AG04450 (cell line): ENCODE measurements around the gene FAM228B. TPM values are rescaled to one million over a fixed set of nuclear protein-coding genes. Genes with fewer than 3 reads are reported as not detected.

Experiments
- CTCF ChIA-PET: fragments of 300-600, 350-600 bp; formaldehyde crosslinking; extraction: SDS; loops from one replicate; lab custom pipeline; 2022; ENCODE audit warnings: antibody characterized with exemption, inconsistent platforms; lab: Charles Lee
- POLR2A ChIA-PET: fragments of 350-600 bp; formaldehyde crosslinking; extraction: SDS; loops from one replicate; lab custom pipeline; 2021; ENCODE audit warnings: antibody characterized with exemption, inconsistent platforms; lab: Yijun Ruan, JAX
- DNase-seq: peaks from one replicate; pipeline ENCODE4 v3.0.0-alpha.2; 2011; ENCODE audit warnings: low read depth, low spot score
- H3K27ac ChIP-seq: one replicate; pipeline ENCODE4 v1.5.1; 2012; ENCODE audit warnings: low read depth, low read length, control low read depth
- H3K27me3 ChIP-seq: one replicate; pipeline ENCODE4 v1.6.0; 2012; ENCODE audit warnings: low read length; ENCODE audit not compliant: control insufficient read depth, insufficient read depth
- H3K4me3 ChIP-seq: 2 replicates; pipeline ENCODE4 v1.5.1; 2011; ENCODE audit warnings: mild to moderate bottlenecking, low read depth, low read length, control low read depth
- H3K9me3 ChIP-seq: 2 replicates; pipeline ENCODE4 v1.5.1; 2012; ENCODE audit warnings: low read length; ENCODE audit not compliant: control insufficient read depth, insufficient read depth
- CTCF ChIP-seq: IDR thresholded peaks from 2 replicates; pipeline ENCODE4 v1.5.1; 2011; ENCODE audit warnings: low read depth, low read length, control low read depth, inconsistent platforms
- polyA plus RNA-seq: library from polyadenylated mRNA; depleted of rRNA; stranded (reverse); fragments of >200 nt; gene quantifications from 2 replicates; pipeline ENCODE4 v1.2.3, GENCODE V29; 2011

The FAM228B gene
- polyA plus RNA-seq, 1 experiment, result 7.6 TPM

DNA sequence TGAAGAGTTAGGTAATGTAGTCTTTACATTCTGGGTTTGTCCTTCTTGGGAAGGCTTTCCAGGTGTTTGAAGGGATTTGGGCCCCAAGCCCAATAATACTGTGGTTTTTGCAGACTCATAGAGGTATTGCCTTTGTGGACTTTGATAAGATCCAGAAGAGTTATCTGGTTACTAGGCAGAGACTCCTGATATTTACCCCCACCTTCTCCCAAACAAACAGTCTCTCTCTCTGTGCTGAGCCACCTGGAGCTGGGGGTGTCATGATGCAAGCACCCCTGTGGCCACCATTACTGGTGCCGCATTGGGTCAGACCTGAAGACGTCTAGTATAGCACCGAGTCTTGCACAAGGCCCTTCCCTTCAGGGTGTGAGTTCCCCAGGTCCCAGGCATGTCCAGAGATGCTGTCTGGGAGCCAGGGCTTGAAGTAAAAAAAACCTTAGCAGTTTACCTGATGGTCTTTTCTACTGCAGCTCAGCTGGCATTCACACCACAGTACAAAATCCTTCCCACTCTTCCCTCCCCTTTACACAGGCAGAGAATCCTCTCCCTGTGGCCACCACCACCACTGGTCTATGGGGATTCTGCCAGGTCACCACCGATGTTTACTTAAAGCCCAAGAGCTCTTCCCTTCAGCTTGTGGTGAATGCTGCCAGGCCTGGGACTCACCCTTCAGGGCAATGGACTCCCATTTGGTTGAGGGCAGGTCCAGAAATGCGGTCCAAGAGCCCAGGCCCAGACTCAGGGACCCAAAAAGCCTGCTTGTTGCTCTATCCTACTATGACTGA, 29.3 kb downstream of the FAM228B start:
- DNase-seq, result no peak
- H3K27ac ChIP-seq, result no peak overlapping the region
- peaks cover 5% of the 10 kb centered on the region; the same call in 1 of the 2 replicates for H3K9me3 ChIP-seq
- H3K27me3 ChIP-seq, result no peaks in the 10 kb centered on the region
- TF ChIP-seq CTCF, result no peak
- no peak overlapping the region for H3K4me3 ChIP-seq
- POLR2A ChIA-PET, result no interaction called here
- CTCF ChIA-PET, result no interaction called here

GRCh38 chr2:24153478-24153877, 30.2 kb downstream of the FAM228B start:
- no peak for DNase-seq
- Histone ChIP-seq H3K27ac (no peak overlapping the region), H3K9me3 (no peaks in the 10 kb centered on the region), H3K4me3 (no peak overlapping the region), H3K27me3 (no peaks in the 10 kb centered on the region)
- TF ChIP-seq CTCF, result no peak
- CTCF ChIA-PET, result no interaction called here
- POLR2A ChIA-PET, result no interaction called here

DNA sequence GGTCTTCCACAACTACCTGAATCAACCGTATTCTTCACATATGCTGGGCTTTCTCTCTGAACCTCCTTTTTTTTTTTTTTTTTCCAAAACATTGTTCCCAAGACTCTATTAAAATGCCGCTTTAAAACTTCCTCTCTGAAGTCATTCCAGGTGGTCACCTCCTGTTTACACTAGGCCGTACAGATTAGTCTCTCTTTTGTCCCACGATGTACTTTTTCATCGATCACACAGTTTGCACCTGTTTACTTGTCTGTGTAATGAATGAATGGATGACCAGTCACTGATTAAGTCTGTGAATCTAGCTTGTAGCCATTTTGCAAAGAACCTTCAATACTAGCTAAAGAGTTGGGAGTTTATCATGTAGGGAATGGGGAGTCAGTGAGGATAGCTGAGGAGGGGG, 34.9 kb downstream of the FAM228B start:
- Histone ChIP-seq H3K27me3 (no peaks in the 10 kb centered on the region), H3K27ac (no peak overlapping the region), H3K4me3 (no peak overlapping the region), H3K9me3 (no peaks in the 10 kb centered on the region)
- CTCF ChIA-PET, result interaction anchor here (1.4 kb wide), 1 partner anchor 73 kb away, joined by 3 read pairs; the partner anchor contains the start of gene TP53I3
- TF ChIP-seq CTCF, result no peak
- no peak for DNase-seq
- POLR2A ChIA-PET, result no interaction called here

DNA sequence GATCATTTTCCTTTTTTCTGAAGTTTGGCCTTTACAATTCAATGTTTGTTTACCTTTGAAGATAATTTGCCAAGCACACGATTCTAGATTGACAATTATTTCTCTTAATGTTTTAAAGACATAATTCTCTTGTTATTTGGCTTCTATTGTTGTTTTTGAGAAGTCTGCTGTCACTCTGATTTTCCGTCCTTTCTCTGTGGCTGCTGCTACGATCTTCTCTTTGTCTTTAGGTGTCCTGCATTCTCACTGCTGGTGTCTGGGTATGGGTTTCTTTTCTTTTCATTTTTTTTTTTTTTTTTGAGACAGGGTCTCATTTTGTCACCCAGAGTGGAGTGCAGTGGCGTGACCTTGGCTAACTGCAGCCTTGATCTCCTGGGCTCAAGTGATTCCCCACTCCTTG, 36.4 kb downstream of the FAM228B start:
- no peak overlapping the region for H3K4me3 ChIP-seq
- no peak overlapping the region for H3K27ac ChIP-seq
- no peak for DNase-seq
- no peak for TF ChIP-seq CTCF
- ChIA-PET CTCF (no interaction called here), POLR2A (no interaction called here)
- no peaks in the 10 kb centered on the region for H3K27me3 ChIP-seq
- H3K9me3 ChIP-seq, result no peaks in the 10 kb centered on the region; the same call in 1 of the 2 replicates

GRCh38 chr2:24160761-24161160, 37.5 kb downstream of the FAM228B start:
- Histone ChIP-seq H3K4me3 (no peak overlapping the region), H3K27me3 (no peaks in the 10 kb centered on the region), H3K9me3 (no peaks in the 10 kb centered on the region; the same call in 1 of the 2 replicates), H3K27ac (no peak overlapping the region)
- POLR2A ChIA-PET, result no interaction called here
- no peak for TF ChIP-seq CTCF
- CTCF ChIA-PET, result no interaction called here
- no peak for DNase-seq
